OCI-LY3 (cell line): ENCODE measurements around the gene FAM174A.

Source experiments
- CTCF ChIP-seq: fragments of 200-600, 300-600 bp; sonication (generic); IDR thresholded peaks from 2 replicates; pipeline ENCODE4 v1.5.1; 2014; ENCODE audit warnings: antibody characterized with exemption, low read length, low read depth
- EZH2phosphoT487 ChIP-seq: fragments of 200-600 bp; shearing (Covaris generic); IDR thresholded peaks from 2 replicates; pipeline ENCODE4 v1.6.1; 2018; ENCODE audit warnings: antibody characterized with exemption, mixed run types, low read depth

DNA sequence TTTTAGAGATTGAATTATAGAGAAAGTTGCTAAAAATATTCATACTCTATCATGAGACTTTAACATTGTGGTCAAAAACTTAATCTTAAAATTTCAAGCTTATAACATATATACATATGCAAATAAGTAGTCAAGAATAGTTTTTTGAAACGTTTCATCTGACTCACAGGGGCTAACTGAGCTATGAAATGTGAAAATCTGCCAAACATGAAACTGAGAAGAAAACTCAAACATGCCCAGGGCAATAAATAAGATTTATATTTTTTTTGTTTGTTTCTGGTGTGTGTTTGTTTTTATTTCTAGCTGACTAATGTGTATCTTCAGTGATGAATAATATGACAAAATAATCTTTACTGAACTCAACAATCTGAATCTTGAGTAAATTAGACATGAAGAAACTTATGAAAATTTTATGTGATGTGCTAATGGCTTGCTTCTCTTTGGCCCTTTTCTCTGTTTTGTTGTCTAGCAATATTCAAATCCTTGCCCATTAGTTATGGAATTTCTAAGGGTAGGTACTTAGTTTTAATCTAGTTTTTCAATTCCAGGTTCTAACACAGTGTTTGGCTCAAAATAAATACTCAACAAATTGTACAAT is 99.9 kb downstream of the FAM174A start:
- TF ChIP-seq CTCF (no peak), EZH2phosphoT487 (no peak)
